ENCODE results near the gene FOXC2.

The FOXC2 gene

GRCh38 chr16:86566601-86566965, at the start of gene FOXC2:
FOXC2 (plus strand) TSS chr16:86566829; CDS start chr16:86567336, 507 bp downstream.
- DNase-seq: no peak

GRCh38 chr16:86517033-86517432, 49.6 kb upstream of the FOXC2 start:
- no peak for DNase-seq

- DNase-seq: no peak
Observed at GRCh38 chr16:86517652-86518258, 48.9 kb upstream of the FOXC2 start.

- no peak for DNase-seq
Observed at GRCh38 chr16:86519007-86519648, 47.5 kb upstream of the FOXC2 start.

- DNase-seq: peak; percentile 55
Observed at GRCh38 chr16:86519649-86520316, 46.8 kb upstream of the FOXC2 start.

- DNase-seq: no peak
Observed at GRCh38 chr16:86520317-86521210, 46.1 kb upstream of the FOXC2 start.

- DNase-seq: no peak
Observed at GRCh38 chr16:86521236-86522197, 45.1 kb upstream of the FOXC2 start.

GRCh38 chr16:86522634-86523033, 44.0 kb upstream of the FOXC2 start:
- no peak for DNase-seq

GRCh38 chr16:86523166-86523740, 43.4 kb upstream of the FOXC2 start:
- DNase-seq: no peak

- no peak for DNase-seq
Observed at GRCh38 chr16:86524029-86524428, 42.6 kb upstream of the FOXC2 start.

- no peak for DNase-seq
Observed at GRCh38 chr16:86525696-86526095, 40.9 kb upstream of the FOXC2 start.

GRCh38 chr16:86527366-86527765, 39.3 kb upstream of the FOXC2 start:
- DNase-seq: no peak

GRCh38 chr16:86528061-86528929, 38.3 kb upstream of the FOXC2 start:
- no peak for DNase-seq

GRCh38 chr16:86529160-86529559, 37.5 kb upstream of the FOXC2 start:
- DNase-seq: no peak

GRCh38 chr16:86530251-86531190, 36.1 kb upstream of the FOXC2 start:
- no peak for DNase-seq

GRCh38 chr16:86531191-86531545, 35.5 kb upstream of the FOXC2 start:
- DNase-seq: no peak

- DNase-seq: no peak
Observed at GRCh38 chr16:86531641-86532525, 34.7 kb upstream of the FOXC2 start.

GRCh38 chr16:86532526-86532815, 34.2 kb upstream of the FOXC2 start:
- DNase-seq: no peak

GRCh38 chr16:86533076-86533475, 33.6 kb upstream of the FOXC2 start:
- no peak for DNase-seq
